ENCODE data around the gene ZNF511. TPM values are rescaled to one million over a fixed set of nuclear protein-coding genes. Genes with fewer than 3 reads are reported as not detected.
"Not testable (repeated sequence)": the region's sequence is repeated elsewhere in the genome, so short reads cannot be mapped to it uniquely, and the experiment has no call there.

Gene ZNF511
- total RNA-seq, 2 donors from 2014 or later: 52.8 to 74.2 TPM

DNA sequence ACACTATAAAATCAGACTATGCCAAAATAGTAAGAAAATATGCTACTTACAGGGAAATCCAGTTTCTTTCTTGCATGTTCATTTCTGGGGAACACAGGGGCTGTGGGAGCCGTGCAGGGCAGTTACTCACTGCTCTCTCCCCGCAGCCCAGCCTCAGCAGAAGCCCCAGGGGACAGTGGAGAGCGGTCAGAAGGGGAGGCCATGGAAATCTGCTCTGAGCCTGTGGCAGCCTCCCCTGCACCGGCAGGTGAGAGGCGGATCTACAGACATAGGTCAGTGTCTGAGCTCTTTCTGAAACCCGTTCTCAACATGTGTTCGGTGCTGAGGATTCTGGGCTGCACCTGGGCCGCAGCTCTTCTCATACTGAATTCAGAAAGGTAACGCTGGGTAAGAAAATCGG is 2.9 kb downstream of the ZNF511 start:
- H3K27me3 Mint-ChIP-seq: no peaks in the 10 kb centered on the region
- no peak overlapping the region for H3K4me3 Mint-ChIP-seq

GRCh38 chr10:133312016-133312768 is 3.5 kb downstream of the ZNF511 start:
- ATAC-seq (replicated peaks): no peak
- Mint-ChIP-seq H3K36me3 (ENCODE audit: low read depth) (peaks cover 44% of the 10 kb centered on the region), H3K4me1 (peaks cover 11% of the 10 kb centered on the region), H3K9me3 (no peaks in the 10 kb centered on the region), H3K27ac (no peak overlapping the region), H3K4me3 (no peak overlapping the region), H3K27me3 (no peaks in the 10 kb centered on the region)

More for the DNA sequence above, 2.9 kb downstream of the ZNF511 start:
- Mint-ChIP-seq H3K9me3 (no peaks in the 10 kb centered on the region), H3K4me1 (peaks cover 15% of the 10 kb centered on the region), H3K36me3 (ENCODE audit: low read depth) (peaks cover 44% of the 10 kb centered on the region), H3K27ac (no peak overlapping the region)
- no peak for ATAC-seq (replicated peaks)

GRCh38 chr10:133312769-133313145 is 4.0 kb downstream of the ZNF511 start:
- Mint-ChIP-seq H3K4me3 (no peak overlapping the region), H3K27me3 (no peaks in the 10 kb centered on the region), H3K36me3 (ENCODE audit: low read depth) (peaks cover 42% of the 10 kb centered on the region), H3K27ac (no peak overlapping the region), H3K4me1 (peaks cover 5% of the 10 kb centered on the region), H3K9me3 (no peaks in the 10 kb centered on the region)
- no peak for ATAC-seq (replicated peaks)

DNA sequence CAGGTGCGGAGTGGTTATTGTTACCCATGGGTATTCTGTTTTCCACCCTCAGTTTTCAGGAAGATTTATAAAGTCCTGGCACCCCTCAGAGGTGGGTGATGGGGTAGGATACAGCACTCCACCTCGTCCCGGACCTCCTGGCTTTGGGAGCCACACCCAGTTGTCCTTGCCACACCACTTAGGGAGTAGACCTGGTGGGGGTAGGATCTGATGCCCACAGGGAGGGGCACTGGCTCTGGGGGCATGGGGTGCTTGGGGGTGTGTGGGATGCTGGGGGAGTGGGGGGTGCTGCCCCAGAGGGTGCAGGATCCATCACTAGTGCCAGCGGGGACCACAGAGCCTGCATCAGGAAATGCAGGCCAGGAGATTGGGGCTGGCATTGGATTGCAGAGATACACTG is 4.5 kb downstream of the ZNF511 start:
- H3K4me1 Mint-ChIP-seq: peaks cover under 1% of the 10 kb centered on the region
- no peak for ATAC-seq (replicated peaks)
- peaks cover 37% of the 10 kb centered on the region for H3K36me3 Mint-ChIP-seq (ENCODE audit: low read depth)
- no peaks in the 10 kb centered on the region for H3K27me3 Mint-ChIP-seq
- no peaks in the 10 kb centered on the region for H3K9me3 Mint-ChIP-seq
- no peak overlapping the region for H3K4me3 Mint-ChIP-seq
- H3K27ac Mint-ChIP-seq: no peak overlapping the region

DNA sequence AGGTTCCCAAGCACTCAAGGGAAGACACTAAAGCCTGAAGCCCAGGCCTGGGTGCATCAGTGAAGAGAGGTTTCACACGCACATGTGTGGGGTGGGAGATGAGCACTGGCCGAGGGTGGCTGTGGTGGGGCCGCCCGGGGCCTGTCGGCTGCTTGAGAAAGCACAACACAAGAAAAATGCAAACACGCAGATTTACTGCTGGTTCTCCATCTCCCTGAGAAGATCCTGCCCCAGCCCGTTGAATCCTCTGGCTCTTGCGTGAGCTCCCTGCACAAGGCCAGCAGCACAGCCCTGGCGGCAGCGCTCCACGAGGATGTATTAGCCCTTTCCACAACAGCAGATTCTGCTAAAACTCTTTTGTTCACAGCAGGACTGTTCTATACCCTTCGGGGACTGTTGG is 6.2 kb downstream of the ZNF511 start:
- no peaks in the 10 kb centered on the region for H3K9me3 Mint-ChIP-seq
- no peak for ATAC-seq (replicated peaks)
- no peak overlapping the region for H3K4me3 Mint-ChIP-seq
- H3K36me3 Mint-ChIP-seq (ENCODE audit: low read depth): peaks cover 31% of the 10 kb centered on the region
- peaks cover 5% of the 10 kb centered on the region for H3K4me1 Mint-ChIP-seq
- no peak overlapping the region for H3K27ac Mint-ChIP-seq
- peaks cover 3% of the 10 kb centered on the region for H3K27me3 Mint-ChIP-seq

DNA sequence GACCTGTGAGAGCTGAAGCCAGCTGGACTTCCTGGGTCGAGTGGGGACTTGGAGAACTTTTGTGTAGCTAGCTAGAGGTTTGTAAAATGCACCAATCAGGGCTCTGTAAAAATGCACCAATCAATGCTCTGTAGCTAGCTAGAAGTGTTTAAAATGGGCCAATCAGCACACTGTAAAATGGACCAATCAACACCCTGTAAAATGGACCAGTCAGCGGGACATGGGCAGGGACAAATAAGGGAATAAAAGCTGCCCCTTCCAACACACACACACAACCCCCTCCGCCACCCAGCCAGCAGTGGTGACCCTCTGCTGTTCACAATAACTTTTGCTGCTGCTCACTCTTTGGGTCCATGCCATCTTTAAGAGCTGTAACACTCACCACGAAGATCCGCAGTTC is 7.1 kb downstream of the ZNF511 start:
- peaks cover 22% of the 10 kb centered on the region for H3K36me3 Mint-ChIP-seq (ENCODE audit: low read depth)
- peaks cover 8% of the 10 kb centered on the region for H3K27me3 Mint-ChIP-seq
- ATAC-seq (replicated peaks): no peak
- no peak overlapping the region for H3K4me3 Mint-ChIP-seq
- H3K4me1 Mint-ChIP-seq: peaks cover 5% of the 10 kb centered on the region
- no peaks in the 10 kb centered on the region for H3K9me3 Mint-ChIP-seq
- H3K27ac Mint-ChIP-seq: no peak overlapping the region

GRCh38 chr10:133316266-133316665 is 7.6 kb downstream of the ZNF511 start:
- H3K4me1 Mint-ChIP-seq: peaks cover 5% of the 10 kb centered on the region
- H3K36me3 Mint-ChIP-seq (ENCODE audit: low read depth): peaks cover 18% of the 10 kb centered on the region
- peaks cover 8% of the 10 kb centered on the region for H3K27me3 Mint-ChIP-seq
- H3K27ac Mint-ChIP-seq: no peak overlapping the region
- H3K4me3 Mint-ChIP-seq: no peak overlapping the region
- ATAC-seq (replicated peaks): no peak
- H3K9me3 Mint-ChIP-seq: no peaks in the 10 kb centered on the region

GRCh38 chr10:133316732-133317131 is 8.0 kb downstream of the ZNF511 start:
- Mint-ChIP-seq H3K4me3 (no peak overlapping the region), H3K27me3 (peaks cover 8% of the 10 kb centered on the region), H3K9me3 (no peaks in the 10 kb centered on the region), H3K36me3 (ENCODE audit: low read depth) (peaks cover 13% of the 10 kb centered on the region), H3K27ac (no peak overlapping the region), H3K4me1 (peaks cover 5% of the 10 kb centered on the region)
- no peak for ATAC-seq (replicated peaks)

DNA sequence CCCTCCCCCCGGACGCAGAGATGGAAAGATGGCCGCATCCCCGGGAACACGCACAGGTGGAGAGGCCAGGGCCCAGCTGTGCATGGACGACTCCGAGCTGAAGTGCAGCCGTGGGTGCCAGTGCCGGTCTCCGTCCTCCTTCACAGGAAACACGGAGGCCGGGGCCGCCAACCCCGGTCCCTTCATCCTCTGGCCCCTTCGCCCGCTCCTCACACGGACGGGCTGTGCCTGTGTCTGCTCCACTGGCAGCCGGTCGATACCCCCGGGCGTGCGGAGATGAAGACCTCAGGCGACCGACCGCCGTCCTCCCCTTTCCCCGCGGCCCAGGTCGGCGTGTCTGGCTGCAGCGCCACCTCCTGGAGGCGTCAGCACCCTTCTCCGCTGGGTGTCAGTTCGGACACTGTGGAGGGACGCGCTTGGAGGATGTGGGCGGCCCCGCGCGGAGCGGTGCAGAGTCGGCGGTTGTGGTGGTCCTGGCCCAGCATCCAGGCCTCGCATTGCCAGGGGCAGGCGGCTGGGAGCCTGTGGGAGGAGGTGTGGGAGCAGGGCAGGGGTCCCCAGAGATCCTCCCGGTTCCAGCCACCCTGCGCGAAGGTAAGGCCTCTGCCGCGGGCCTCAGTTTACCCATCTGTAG is 9.9 kb downstream of the ZNF511 start:
- peaks cover 8% of the 10 kb centered on the region for H3K27me3 Mint-ChIP-seq
- H3K36me3 Mint-ChIP-seq (ENCODE audit: low read depth): no peaks in the 10 kb centered on the region
- H3K9me3 Mint-ChIP-seq: no peaks in the 10 kb centered on the region
- peak overlapping the region; percentile 20 for H3K4me3 Mint-ChIP-seq
- no peak overlapping the region for H3K27ac Mint-ChIP-seq
- peak; percentile 98 for ATAC-seq (replicated peaks)
- peaks cover 5% of the 10 kb centered on the region for H3K4me1 Mint-ChIP-seq

- not testable (repeated sequence) for H3K27ac Mint-ChIP-seq; H3K4me1 Mint-ChIP-seq; H3K9me3 Mint-ChIP-seq; H3K36me3 Mint-ChIP-seq (ENCODE audit: low read depth); H3K27me3 Mint-ChIP-seq; H3K4me3 Mint-ChIP-seq; ATAC-seq (replicated peaks)
Measured at GRCh38 chr10:133320852-133321422, 12.2 kb downstream of the ZNF511 start.

- H3K9me3 Mint-ChIP-seq; H3K4me1 Mint-ChIP-seq; H3K27ac Mint-ChIP-seq; H3K36me3 Mint-ChIP-seq (ENCODE audit: low read depth); ATAC-seq (replicated peaks); H3K27me3 Mint-ChIP-seq; H3K4me3 Mint-ChIP-seq: not testable (repeated sequence)
Measured at GRCh38 chr10:133322064-133322709, 13.5 kb downstream of the ZNF511 start.

- Mint-ChIP-seq H3K27me3 (peaks cover 12% of the 10 kb centered on the region), H3K36me3 (ENCODE audit: low read depth) (no peaks in the 10 kb centered on the region), H3K27ac (no peak overlapping the region), H3K4me3 (no peak overlapping the region), H3K4me1 (peaks cover 2% of the 10 kb centered on the region), H3K9me3 (no peaks in the 10 kb centered on the region)
- ATAC-seq (replicated peaks): peak; percentile 68
Measured at GRCh38 chr10:133324198-133324792, 15.6 kb downstream of the ZNF511 start.

DNA sequence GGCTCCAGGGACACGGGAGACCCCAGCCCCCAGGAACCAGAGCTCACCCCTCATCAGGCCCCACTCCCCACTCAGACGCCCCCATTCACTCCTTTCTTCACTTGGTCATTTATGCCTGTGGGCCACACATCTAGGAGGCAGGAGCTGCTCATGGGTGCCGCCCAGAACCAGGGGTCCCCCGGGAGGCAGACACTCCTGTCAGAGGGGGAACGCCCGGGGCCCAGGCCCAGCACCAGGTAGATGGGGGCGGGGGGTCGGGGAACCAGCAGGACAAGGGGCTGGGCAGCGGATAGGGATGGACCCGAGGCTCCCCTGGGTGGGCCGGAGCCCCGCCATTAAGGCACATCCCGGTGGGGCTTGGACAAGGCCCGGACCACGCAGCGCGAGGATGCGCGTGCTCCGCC is 16.1 kb downstream of the ZNF511 start:
- ATAC-seq (replicated peaks): no peak
- H3K4me3 Mint-ChIP-seq: peak overlapping the region; percentile 58
- H3K36me3 Mint-ChIP-seq (ENCODE audit: low read depth): no peaks in the 10 kb centered on the region
- H3K4me1 Mint-ChIP-seq: no peaks in the 10 kb centered on the region
- H3K9me3 Mint-ChIP-seq: no peaks in the 10 kb centered on the region
- no peak overlapping the region for H3K27ac Mint-ChIP-seq
- H3K27me3 Mint-ChIP-seq: peaks cover 12% of the 10 kb centered on the region

DNA sequence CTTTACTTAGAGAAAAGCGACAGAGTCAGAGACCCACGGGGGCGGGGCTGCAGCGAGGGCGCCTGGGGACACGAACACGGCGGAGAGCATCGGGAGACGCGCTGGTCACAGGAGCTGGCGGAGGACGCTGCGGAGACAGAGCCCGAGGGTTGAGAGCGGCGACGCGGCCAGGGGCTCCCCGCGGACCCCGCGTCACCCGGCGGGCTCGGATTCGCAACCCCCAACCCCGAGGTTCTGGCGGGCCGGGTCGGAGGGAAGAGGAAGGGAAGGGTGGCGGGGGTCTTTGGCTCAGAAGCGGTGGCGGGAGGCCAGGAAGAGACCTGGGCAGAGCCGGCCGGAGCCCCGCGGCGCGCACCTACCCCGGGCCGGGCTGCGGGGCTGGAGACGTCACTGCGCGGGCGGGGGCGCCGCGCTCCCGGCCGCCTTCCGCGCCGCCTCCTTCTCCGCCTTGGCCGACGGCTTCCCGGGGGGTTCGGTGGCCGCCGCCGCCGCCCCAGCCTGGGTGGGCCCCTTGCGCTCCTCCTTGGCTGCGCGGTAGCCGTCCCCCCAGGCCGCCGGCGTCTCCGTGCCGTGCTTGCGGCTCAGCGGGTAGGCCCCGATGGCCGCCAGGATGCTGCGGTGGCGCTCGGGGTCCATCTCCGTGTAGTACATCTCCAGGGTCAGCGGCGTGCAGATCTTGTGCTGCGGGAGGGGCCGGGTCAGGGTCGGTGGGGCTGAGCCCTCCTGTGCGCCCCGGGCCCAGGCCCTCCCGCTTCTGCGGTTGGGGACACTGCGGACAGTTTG is 16.9 kb downstream of the ZNF511 start:
- peak overlapping the region; percentile 58 for H3K4me3 Mint-ChIP-seq
- H3K9me3 Mint-ChIP-seq: no peaks in the 10 kb centered on the region
- no peak overlapping the region for H3K27ac Mint-ChIP-seq
- no peaks in the 10 kb centered on the region for H3K4me1 Mint-ChIP-seq
- peaks cover 8% of the 10 kb centered on the region for H3K27me3 Mint-ChIP-seq
- H3K36me3 Mint-ChIP-seq (ENCODE audit: low read depth): no peaks in the 10 kb centered on the region
- peak; percentile 29 for ATAC-seq (replicated peaks)

Data from activated T-helper 17 cell treated with anti-CD3 and anti-CD28 coated beads, Interleukin-2, amount 50 U/mL, for 72 hours (primary cell).